Activated T-cell treated with anti-CD3 and anti-CD28 coated beads, Interleukin-2, amount 50 U/mL, for 72 hours (primary cell): Measurements from ENCODE around the gene ANO5. TPM values are rescaled to one million over a fixed set of nuclear protein-coding genes. Genes with fewer than 3 reads are reported as not detected.
"Not testable (repeated sequence)": the region's sequence is repeated elsewhere in the genome, so short reads cannot be mapped to it uniquely, and the experiment has no call there.

Experiments
- ATAC-seq, 2 donors: fragments of 150-1000 bp; cut with Tn5 transposase; replicated peaks in 1 of 2; 2 replicates each; pipeline ENCODE4 v1.10.0; 2021; ENCODE audit warnings: moderate library complexity in 2 of 2, mild to moderate bottlenecking in 1 of 2
- DNase-seq, 2 donors: peaks; one replicate each; pipeline ENCODE4 v3.0.0; 2021 to 2022; ENCODE audit warnings: mixed read lengths in 1 of 2
- H3K27ac Mint-ChIP-seq: one replicate; pipeline ENCODE4 v1.8.0; 2022; ENCODE audit warnings: mild to moderate bottlenecking, moderate library complexity, mixed read lengths
- H3K27me3 Mint-ChIP-seq: one replicate; pipeline ENCODE4 v1.8.0; 2022; ENCODE audit warnings: low read depth, mixed read lengths
- H3K36me3 Mint-ChIP-seq, 2 donors: one replicate each; pipeline ENCODE4 v1.8.0; 2022; ENCODE audit warnings: mixed read lengths in 2 of 2, mild to moderate bottlenecking in 1 of 2; ENCODE audit not compliant: insufficient read depth in 2 of 2
- H3K4me1 Mint-ChIP-seq: one replicate; pipeline ENCODE4 v1.8.0; 2022; ENCODE audit warnings: low read depth, mixed read lengths
- H3K4me3 Mint-ChIP-seq, 2 donors: one replicate each; pipeline ENCODE4 v1.8.0; 2022; ENCODE audit warnings: mild to moderate bottlenecking in 2 of 2, mixed read lengths in 2 of 2, moderate library complexity in 2 of 2
- H3K9me3 Mint-ChIP-seq, 2 donors: one replicate each; pipeline ENCODE4 v1.8.0; 2022; ENCODE audit warnings: mixed read lengths in 2 of 2
- total RNA-seq, 2 donors: library from RNA; stranded (reverse); gene quantifications; one replicate each; pipeline ENCODE4 v1.2.3, GENCODE V29; 2022

ANO5 gene
- total RNA-seq, 2 donors from 2014 or later, result not detected

- no peaks in the 10 kb centered on the region for H3K36me3 Mint-ChIP-seq
- no peak overlapping the region for H3K27ac Mint-ChIP-seq
- no peaks in the 10 kb centered on the region for H3K27me3 Mint-ChIP-seq
- H3K9me3 Mint-ChIP-seq, result no peaks in the 10 kb centered on the region
- no peak for DNase-seq
- H3K4me1 Mint-ChIP-seq, result no peaks in the 10 kb centered on the region
- no peak for ATAC-seq
- H3K4me3 Mint-ChIP-seq, result no peak overlapping the region
Observed at GRCh38 chr11:22221143-22221542, 28.3 kb downstream of the ANO5 start.

DNA sequence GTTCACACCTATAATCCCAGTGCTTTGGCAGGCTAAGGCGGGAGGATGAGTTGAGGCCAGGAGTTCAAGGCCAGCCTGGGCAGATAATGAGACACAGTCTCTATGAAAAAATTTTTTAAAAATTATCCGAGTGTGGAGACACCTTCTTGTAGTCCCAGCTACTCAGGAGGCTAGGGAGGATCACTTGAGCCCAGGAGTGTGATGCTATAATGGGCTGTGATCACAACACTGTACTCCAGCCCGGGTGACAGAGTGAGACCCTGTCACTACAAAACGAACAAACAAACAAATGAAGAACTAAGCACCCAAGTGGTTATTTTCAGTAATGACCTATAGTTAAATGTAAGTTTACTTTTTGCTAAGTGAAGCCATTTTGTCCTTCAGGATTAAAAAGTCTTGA is 32.3 kb downstream of the ANO5 start:
- Mint-ChIP-seq H3K27ac (no peak overlapping the region), H3K36me3 (no peaks in the 10 kb centered on the region), H3K4me3 (no peak overlapping the region), H3K9me3 (no peaks in the 10 kb centered on the region), H3K4me1 (no peaks in the 10 kb centered on the region), H3K27me3 (peaks cover 5% of the 10 kb centered on the region)
- DNase-seq, result no peak
- ATAC-seq, result no peak

DNA sequence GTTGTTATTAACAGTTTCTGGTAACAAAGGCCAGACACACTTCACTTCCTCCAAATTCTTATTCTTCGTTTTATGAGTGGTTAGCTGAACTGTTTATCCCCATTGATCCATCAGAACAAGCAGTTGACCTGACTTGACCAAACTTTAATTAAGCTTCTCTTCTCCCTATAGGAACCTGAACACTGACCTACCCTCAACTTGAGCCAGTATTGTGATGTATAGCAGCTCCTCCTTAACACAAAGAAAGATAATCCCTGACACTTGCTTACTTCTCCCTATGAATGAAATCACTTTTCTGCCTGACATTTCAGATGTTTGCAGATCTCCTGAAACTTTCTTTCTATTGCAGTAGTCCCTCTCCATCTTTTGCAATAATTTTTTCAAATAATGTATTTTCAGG is 41.9 kb downstream of the ANO5 start:
- no peak for ATAC-seq
- no peak for DNase-seq
- Mint-ChIP-seq H3K4me1 (no peaks in the 10 kb centered on the region), H3K36me3 (no peaks in the 10 kb centered on the region), H3K9me3 (peaks cover 0 to 3% of the 10 kb centered on the region in 2 donors), H3K27me3 (no peaks in the 10 kb centered on the region), H3K27ac (no peak overlapping the region), H3K4me3 (no peak overlapping the region)

DNA sequence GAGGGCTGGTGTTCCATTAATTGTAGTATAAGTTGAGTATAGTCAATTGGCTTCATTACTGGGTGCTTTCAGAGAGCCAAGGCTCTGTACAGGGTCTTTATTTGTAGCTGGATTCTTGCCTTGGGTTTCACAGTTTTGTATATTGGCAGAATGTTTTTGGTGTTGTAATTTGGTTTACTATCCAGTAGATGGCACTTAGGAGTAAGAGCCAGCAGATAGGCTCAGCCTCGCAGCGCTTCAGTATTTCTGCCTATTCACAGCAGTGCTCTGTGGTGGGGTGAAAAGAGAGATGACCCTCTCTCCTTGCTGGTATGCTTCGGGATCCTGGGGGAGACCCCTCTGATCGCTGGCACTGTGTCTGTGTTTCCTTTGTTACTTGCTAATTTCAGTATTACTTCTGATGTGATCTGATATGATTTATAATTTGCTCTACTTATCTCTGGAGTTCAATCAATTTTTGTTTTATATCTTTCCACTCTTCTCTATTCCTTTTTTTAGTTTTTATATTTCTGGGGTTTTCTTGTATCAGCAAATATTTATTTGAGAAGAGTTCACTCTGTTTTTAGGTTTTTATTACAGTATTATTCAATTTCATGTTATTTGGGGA is 52.2 kb downstream of the ANO5 start:
- Mint-ChIP-seq H3K36me3 (no peaks in the 10 kb centered on the region), H3K9me3 (no peaks in the 10 kb centered on the region), H3K27ac (no peak overlapping the region), H3K27me3 (peaks cover 5% of the 10 kb centered on the region), H3K4me1 (no peaks in the 10 kb centered on the region), H3K4me3 (no peak overlapping the region)
- ATAC-seq (peak; percentile 38 to 58), DNase-seq (peak; percentile 2 to 11)

DNA sequence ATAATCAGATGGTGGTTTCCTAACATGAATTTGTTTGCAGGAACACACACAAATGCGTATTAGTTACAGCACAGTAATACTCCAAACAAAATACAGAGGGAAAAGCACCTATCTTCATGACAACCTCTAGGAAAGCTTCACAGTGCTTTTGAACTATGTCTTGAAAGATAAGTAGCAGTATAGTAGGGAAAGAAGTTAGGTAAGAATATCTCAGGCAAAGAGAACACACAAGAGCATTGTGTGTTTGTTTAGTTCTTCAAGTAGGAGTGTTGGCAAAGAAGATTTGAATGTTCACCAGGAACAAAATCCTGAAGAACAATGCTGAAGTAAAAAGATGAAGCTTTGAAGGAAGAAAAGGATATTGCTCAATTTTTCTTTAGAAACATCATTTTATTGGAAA is 54.1 kb downstream of the ANO5 start:
- H3K36me3 Mint-ChIP-seq, result no peaks in the 10 kb centered on the region
- no peak overlapping the region for H3K4me3 Mint-ChIP-seq
- no peaks in the 10 kb centered on the region for H3K9me3 Mint-ChIP-seq
- H3K27me3 Mint-ChIP-seq, result peaks cover 13% of the 10 kb centered on the region
- H3K4me1 Mint-ChIP-seq, result no peaks in the 10 kb centered on the region
- H3K27ac Mint-ChIP-seq, result no peak overlapping the region
- ATAC-seq, result no peak
- no peak for DNase-seq

- H3K4me3 Mint-ChIP-seq, result no peak overlapping the region
- H3K36me3 Mint-ChIP-seq, result no peaks in the 10 kb centered on the region
- no peak overlapping the region for H3K27ac Mint-ChIP-seq
- peaks cover 13% of the 10 kb centered on the region for H3K27me3 Mint-ChIP-seq
- H3K4me1 Mint-ChIP-seq, result no peaks in the 10 kb centered on the region
- no peak for ATAC-seq
- H3K9me3 Mint-ChIP-seq, result no peaks in the 10 kb centered on the region
- DNase-seq, result no peak
Observed at GRCh38 chr11:22249871-22250270, 57.0 kb downstream of the ANO5 start.

GRCh38 chr11:22256876-22257275 is 64.0 kb downstream of the ANO5 start:
- H3K36me3 Mint-ChIP-seq, result no peaks in the 10 kb centered on the region
- no peak for DNase-seq
- H3K4me3 Mint-ChIP-seq, result no peak overlapping the region
- H3K9me3 Mint-ChIP-seq, result no peaks in the 10 kb centered on the region
- ATAC-seq, result no peak
- no peaks in the 10 kb centered on the region for H3K27me3 Mint-ChIP-seq
- H3K4me1 Mint-ChIP-seq, result no peaks in the 10 kb centered on the region
- H3K27ac Mint-ChIP-seq, result no peak overlapping the region

GRCh38 chr11:22263613-22264012 is 70.7 kb downstream of the ANO5 start:
- DNase-seq (no peak), ATAC-seq (no peak)
- H3K4me3 Mint-ChIP-seq, result no peak overlapping the region
- H3K27me3 Mint-ChIP-seq, result no peaks in the 10 kb centered on the region
- no peak overlapping the region for H3K27ac Mint-ChIP-seq
- no peaks in the 10 kb centered on the region for H3K9me3 Mint-ChIP-seq
- H3K36me3 Mint-ChIP-seq, result no peaks in the 10 kb centered on the region
- no peaks in the 10 kb centered on the region for H3K4me1 Mint-ChIP-seq

GRCh38 chr11:22268983-22269624 is 76.2 kb downstream of the ANO5 start:
- H3K27ac Mint-ChIP-seq, result peak overlapping the region; percentile 71
- H3K36me3 Mint-ChIP-seq, H3K9me3 Mint-ChIP-seq, ATAC-seq, H3K4me1 Mint-ChIP-seq, H3K4me3 Mint-ChIP-seq, H3K27me3 Mint-ChIP-seq, DNase-seq: not testable (repeated sequence)

GRCh38 chr11:22273781-22274180 is 80.9 kb downstream of the ANO5 start:
- no peaks in the 10 kb centered on the region for H3K27me3 Mint-ChIP-seq
- ATAC-seq (no peak), DNase-seq (no peak)
- no peak overlapping the region for H3K27ac Mint-ChIP-seq
- no peaks in the 10 kb centered on the region for H3K4me1 Mint-ChIP-seq
- no peak overlapping the region for H3K4me3 Mint-ChIP-seq
- no peaks in the 10 kb centered on the region for H3K36me3 Mint-ChIP-seq
- no peaks in the 10 kb centered on the region for H3K9me3 Mint-ChIP-seq

GRCh38 chr11:22275600-22275999 is 82.7 kb downstream of the ANO5 start:
- Mint-ChIP-seq H3K4me1 (no peaks in the 10 kb centered on the region), H3K27me3 (no peaks in the 10 kb centered on the region), H3K27ac (no peak overlapping the region), H3K36me3 (no peaks in the 10 kb centered on the region), H3K4me3 (no peak overlapping the region), H3K9me3 (no peaks in the 10 kb centered on the region)
- DNase-seq, result no peak
- ATAC-seq, result no peak

DNA sequence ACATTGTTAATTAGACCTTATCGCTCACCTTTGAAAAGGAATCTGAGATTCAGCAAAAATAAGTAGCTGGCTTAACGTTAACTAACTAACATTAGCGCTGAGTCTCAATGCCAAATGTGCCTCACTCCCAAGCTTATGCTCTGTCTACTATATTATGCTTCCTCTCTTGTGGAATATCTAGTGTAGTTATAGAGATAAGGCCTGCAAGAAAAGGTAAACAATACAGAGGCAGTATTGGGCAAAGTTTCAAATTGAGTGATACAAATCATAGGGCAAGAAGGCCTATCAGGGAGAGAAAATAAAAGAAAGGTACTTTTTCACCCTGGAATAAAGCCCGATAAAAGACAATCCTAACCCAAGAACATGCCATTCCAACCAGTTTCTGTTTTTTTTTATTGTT is 83.7 kb downstream of the ANO5 start:
- Mint-ChIP-seq H3K4me1 (no peaks in the 10 kb centered on the region), H3K27me3 (no peaks in the 10 kb centered on the region), H3K36me3 (no peaks in the 10 kb centered on the region), H3K4me3 (no peak overlapping the region), H3K27ac (no peak overlapping the region), H3K9me3 (no peaks in the 10 kb centered on the region)
- ATAC-seq (no peak), DNase-seq (no peak)

DNA sequence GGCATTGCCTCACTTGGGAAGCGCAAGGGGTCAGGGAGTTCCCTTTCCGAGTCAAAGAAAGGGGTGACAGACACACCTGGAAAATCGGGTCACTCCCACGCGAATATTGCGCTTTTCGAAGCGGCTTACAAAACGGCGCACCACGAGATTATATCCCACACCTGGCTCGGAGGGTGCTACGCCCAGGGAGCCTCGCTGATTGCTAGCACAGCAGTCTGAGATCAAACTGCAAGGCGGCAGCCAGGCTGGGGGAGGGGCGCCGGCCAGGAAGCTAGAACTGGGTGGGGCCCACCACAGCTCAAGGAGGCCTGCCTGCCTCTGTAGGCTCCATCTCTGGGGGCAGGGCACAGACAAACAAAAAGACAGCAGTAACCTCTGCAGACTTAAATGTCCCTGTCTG is 92.1 kb downstream of the ANO5 start:
- not testable (repeated sequence) for H3K4me3 Mint-ChIP-seq, H3K4me1 Mint-ChIP-seq, H3K27ac Mint-ChIP-seq, H3K36me3 Mint-ChIP-seq, H3K9me3 Mint-ChIP-seq, DNase-seq, H3K27me3 Mint-ChIP-seq, ATAC-seq

DNA sequence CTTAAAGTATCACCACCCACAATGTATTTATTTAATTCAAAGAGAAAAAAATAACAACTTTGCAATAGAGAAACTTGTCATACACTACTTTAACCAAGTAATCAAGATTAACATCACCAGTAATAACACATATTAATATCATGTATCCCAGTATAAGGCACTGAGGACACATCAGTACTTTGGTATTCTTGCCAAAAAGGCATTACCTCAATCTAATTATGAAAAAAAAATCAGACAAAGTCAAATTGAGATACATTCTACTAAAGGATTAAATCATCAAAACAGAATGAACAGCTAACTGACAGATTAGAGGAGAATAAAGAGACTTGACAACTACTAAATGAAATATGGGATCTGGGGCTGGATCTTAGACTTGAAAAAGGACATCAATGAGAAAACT is 109.5 kb downstream of the ANO5 start:
- no peaks in the 10 kb centered on the region for H3K4me1 Mint-ChIP-seq
- H3K9me3 Mint-ChIP-seq, result no peaks in the 10 kb centered on the region
- no peak overlapping the region for H3K4me3 Mint-ChIP-seq
- DNase-seq, result no peak
- H3K27me3 Mint-ChIP-seq, result peaks cover 9% of the 10 kb centered on the region
- no peak overlapping the region for H3K27ac Mint-ChIP-seq
- ATAC-seq, result no peak
- H3K36me3 Mint-ChIP-seq, result no peaks in the 10 kb centered on the region
